T47D (cell line): ENCODE results near the gene RALY.

ENCODE experiments used
- DNase-seq, 2 experiments: peaks; one replicate each; pipeline versions ENCODE4 v3.0.0 to v3.0.0-alpha.2; 2011 to 2012; ENCODE audit warnings: low read depth in 1 of 2, low spot score in 1 of 2
- JUND ChIP-seq: IDR thresholded peaks from 2 replicates; pipeline ENCODE4 v1.6.1; 2012; ENCODE audit warnings: low read depth
- in situ Hi-C: cut with HindIII; loops from 2 replicates; pipeline ENCODE4 v1.10.0; 2016; ENCODE audit warnings: low sequenced_read_pairs, low pct_unique_long_range_greater_than_20kb

Gene RALY

DNA sequence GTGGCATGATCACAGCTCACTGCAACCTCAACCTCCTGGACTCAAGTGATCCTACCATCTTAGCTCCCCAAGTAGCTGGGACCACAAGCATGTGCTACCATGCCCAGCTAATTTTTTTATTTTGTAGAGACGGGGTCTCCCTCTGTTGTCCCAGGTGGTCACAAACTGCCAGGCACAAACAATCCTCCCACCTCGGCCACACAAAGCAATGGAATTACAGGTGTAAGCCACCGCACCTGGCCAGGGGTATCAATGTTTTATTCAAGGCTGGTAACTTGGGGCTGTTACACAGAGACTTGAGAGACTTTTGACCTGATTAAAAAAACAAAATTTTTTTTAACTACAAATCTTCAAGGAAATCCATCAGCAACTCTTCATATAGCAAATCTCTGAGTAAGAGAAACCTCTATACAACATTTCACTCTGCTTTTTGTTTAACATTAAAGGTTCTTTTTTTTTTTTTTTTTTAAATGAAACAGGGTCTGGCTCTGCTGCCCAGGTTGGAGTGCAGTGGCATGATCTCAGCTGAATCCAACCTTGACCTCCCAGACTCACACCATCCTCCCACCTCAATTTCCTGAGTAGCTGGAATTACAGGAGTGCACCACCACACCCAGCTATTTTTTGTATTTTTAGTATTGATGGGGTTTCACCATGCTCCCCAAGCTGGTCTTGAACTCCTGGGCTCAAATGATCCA, 112.4 kb downstream of the RALY start:
- in situ Hi-C loops: no loop called here
- TF ChIP-seq JUND: no peak
- no peak for DNase-seq

- no peak for TF ChIP-seq JUND
- no peak for DNase-seq
- in situ Hi-C loops: no loop called here
These were observed 115.0 kb downstream of the RALY start for GRCh38 chr20:34108616-34109174.

GRCh38 chr20:34109442-34109841, 115.7 kb downstream of the RALY start:
- in situ Hi-C loops: no loop called here
- DNase-seq: no peak
- no peak for TF ChIP-seq JUND

DNA sequence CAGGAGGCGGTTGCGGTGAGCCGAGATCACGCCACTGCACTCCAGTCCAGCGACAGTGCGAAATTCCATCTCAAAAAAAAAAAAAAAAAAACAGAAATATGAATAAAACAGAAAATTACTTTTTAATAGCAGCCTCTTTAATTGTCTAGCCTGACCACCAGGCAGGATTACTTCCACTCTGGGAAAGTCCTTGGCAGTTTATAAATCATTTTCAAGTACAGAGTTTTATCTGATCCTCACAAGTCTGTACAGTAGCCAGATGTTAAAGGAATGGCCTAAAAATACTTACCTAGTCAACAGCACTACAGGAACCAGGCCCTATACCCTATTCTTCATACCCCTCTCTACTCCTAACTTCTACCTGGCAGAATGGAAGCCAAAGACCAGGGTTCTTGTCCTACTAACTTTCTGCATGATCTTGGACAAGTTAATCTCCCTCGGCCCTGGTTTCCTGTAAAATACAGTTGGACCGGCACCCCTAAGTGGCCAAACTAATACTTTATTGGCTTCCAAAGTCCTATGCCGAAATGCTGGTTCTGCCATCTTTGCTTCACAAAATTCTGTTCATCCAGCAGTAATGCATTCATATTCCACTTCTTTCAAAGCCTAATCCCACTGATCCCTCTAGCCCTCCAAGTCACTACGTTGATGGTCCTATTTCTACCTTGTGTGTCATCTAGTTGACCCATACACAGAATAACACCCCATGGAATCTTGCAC, 116.5 kb downstream of the RALY start:
- no peak for TF ChIP-seq JUND
- DNase-seq: no peak
- in situ Hi-C loops: no loop called here

- DNase-seq: peak; percentile 30 to 45
- TF ChIP-seq JUND: no peak
- in situ Hi-C loops: no loop called here
These were observed 117.3 kb downstream of the RALY start for GRCh38 chr20:34110745-34111641.

GRCh38 chr20:34111702-34112599, 118.2 kb downstream of the RALY start, which contains the start of gene EIF2S2:
TSS of gene EIF2S2 (minus strand) at chr20:34112243. CDS start at chr20:34112110, 133 bp downstream.
- no peak for TF ChIP-seq JUND
- in situ Hi-C loops: no loop called here
- DNase-seq: peak; percentile 93 to 100

GRCh38 chr20:34112600-34113101, 118.9 kb downstream of the RALY start:
- peak; percentile 38 to 59 for DNase-seq
- in situ Hi-C loops: no loop called here
- no peak for TF ChIP-seq JUND

GRCh38 chr20:34114809-34115208, 121.1 kb downstream of the RALY start:
- TF ChIP-seq JUND: no peak
- no peak for DNase-seq
- in situ Hi-C loops: no loop called here

DNA sequence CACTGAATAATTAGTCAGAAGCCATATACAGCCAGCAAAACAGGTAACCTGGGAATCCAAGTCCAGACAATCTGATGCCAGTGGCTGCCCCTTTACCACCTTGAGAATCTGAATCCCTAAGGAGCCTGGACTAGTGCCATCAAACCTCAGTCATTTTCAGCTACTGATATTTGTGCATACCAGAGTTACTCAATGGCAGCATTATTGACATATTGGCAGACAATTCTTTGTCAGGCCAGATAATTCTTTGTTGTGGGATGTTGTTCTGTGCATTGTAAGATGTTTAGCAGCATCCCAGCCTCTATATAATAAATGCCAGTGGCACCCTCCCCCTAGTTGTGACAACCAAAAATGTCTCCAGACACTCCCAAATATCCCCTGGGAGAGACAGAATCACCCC, 121.5 kb downstream of the RALY start:
- in situ Hi-C loops: no loop called here
- no peak for DNase-seq
- no peak for TF ChIP-seq JUND

GRCh38 chr20:34120213-34120612, 126.5 kb downstream of the RALY start:
- in situ Hi-C loops: no loop called here
- TF ChIP-seq JUND: no peak

GRCh38 chr20:34122274-34122980, 128.7 kb downstream of the RALY start:
- in situ Hi-C loops: no loop called here

More at GRCh38 chr20:34120213-34120612, 126.5 kb downstream of the RALY start:
- no peak for DNase-seq

More at GRCh38 chr20:34122274-34122980, 128.7 kb downstream of the RALY start:
- no peak for TF ChIP-seq JUND
- DNase-seq: no peak
